Stimulated activated CD4-positive, alpha-beta T cell treated with anti-CD3 and anti-CD28 coated beads, Interleukin-1b, Interleukin-23, amount 100 ng/mL, for 4 hours (primary cell): Measurements from ENCODE around the gene MMRN2.
"Not testable (repeated sequence)": the region's sequence is repeated elsewhere in the genome, so short reads cannot be mapped to it uniquely, and the experiment has no call there.

Experiments
- DNase-seq, 2 donors: peaks; one replicate each; pipeline ENCODE4 v3.0.0-alpha.2; 2020; ENCODE audit warnings: low read depth in 2 of 2

Gene MMRN2

GRCh38 chr10:86941991-86942421 is 15.4 kb downstream of the MMRN2 start:
- no peak for DNase-seq

- DNase-seq, result no peak
Observed at GRCh38 chr10:86941426-86941825, 16.0 kb downstream of the MMRN2 start.

GRCh38 chr10:86940677-86941076 is 16.7 kb downstream of the MMRN2 start:
- DNase-seq, result no peak

- DNase-seq, result not testable (repeated sequence)
Observed at GRCh38 chr10:86940076-86940475, 17.3 kb downstream of the MMRN2 start.

- DNase-seq, result no peak
Observed at GRCh38 chr10:86938260-86938659, 19.2 kb downstream of the MMRN2 start.

GRCh38 chr10:86937502-86938154 is 19.8 kb downstream of the MMRN2 start:
- DNase-seq, result no peak

- no peak for DNase-seq
Observed at GRCh38 chr10:86936661-86937501, 20.5 kb downstream of the MMRN2 start.

- DNase-seq, result not testable (repeated sequence)
Observed at GRCh38 chr10:86934162-86934711, 23.2 kb downstream of the MMRN2 start.

GRCh38 chr10:86932674-86933073 is 24.7 kb downstream of the MMRN2 start:
- no peak for DNase-seq

- no peak for DNase-seq
Observed at GRCh38 chr10:86931872-86932271, 25.5 kb downstream of the MMRN2 start.

GRCh38 chr10:86929468-86930380 is 27.7 kb downstream of the MMRN2 start:
- DNase-seq, result no peak

GRCh38 chr10:86922553-86922961 is 34.9 kb downstream of the MMRN2 start:
- no peak for DNase-seq

GRCh38 chr10:86918022-86918471 is 39.4 kb downstream of the MMRN2 start:
- no peak for DNase-seq

- no peak for DNase-seq
Observed at GRCh38 chr10:86914734-86915133, 42.7 kb downstream of the MMRN2 start.

GRCh38 chr10:86905429-86905828 is 52.0 kb downstream of the MMRN2 start:
- DNase-seq, result no peak

GRCh38 chr10:86904600-86904999 is 52.8 kb downstream of the MMRN2 start:
- DNase-seq, result no peak

GRCh38 chr10:86900955-86901354 is 56.5 kb downstream of the MMRN2 start:
- DNase-seq, result no peak

- DNase-seq, result peak in 1 of 2 donors; percentile 18
Observed at GRCh38 chr10:86899670-86900276, 57.6 kb downstream of the MMRN2 start.

GRCh38 chr10:86899132-86899531 is 58.3 kb downstream of the MMRN2 start:
- no peak for DNase-seq

- DNase-seq, result no peak
Observed at GRCh38 chr10:86898511-86898910, 58.9 kb downstream of the MMRN2 start.

- no peak for DNase-seq
Observed at GRCh38 chr10:86889997-86890396, 67.4 kb downstream of the MMRN2 start.
